Fibroblast of lung (primary cell): ENCODE data around the gene EPB41L5. TPM values are rescaled to one million over a fixed set of nuclear protein-coding genes. Genes with fewer than 3 reads are reported as not detected.
A peak's percentile ranks its signal among the peaks of the same experiment; 100 is the strongest.

Experiments used
- DNase-seq, 2 donors: peaks; one replicate each; pipeline versions ENCODE4 v3.0.0 to v3.0.0-alpha.2; 2010; ENCODE audit warnings: low read depth in 2 of 2
- H2AFZ ChIP-seq: 2 replicates; pipeline ENCODE4 v1.5.1; 2012; ENCODE audit warnings: low read length, control low read depth, inconsistent platforms
- H3K27ac ChIP-seq: 2 replicates; pipeline ENCODE4 v1.5.1; 2011; ENCODE audit warnings: low read length, control low read depth; ENCODE audit not compliant: insufficient read depth
- H3K27me3 ChIP-seq: 2 replicates; pipeline ENCODE4 v1.5.1; 2011; ENCODE audit warnings: mild to moderate bottlenecking, low read length; ENCODE audit not compliant: control insufficient read depth, insufficient read depth
- H3K36me3 ChIP-seq: 2 replicates; pipeline ENCODE4 v1.5.1; 2011; ENCODE audit warnings: low read length; ENCODE audit not compliant: control insufficient read depth, insufficient read depth
- H3K4me1 ChIP-seq: 2 replicates; pipeline ENCODE4 v1.5.1; 2011; ENCODE audit warnings: low read length; ENCODE audit not compliant: control insufficient read depth, insufficient read depth; ENCODE audit errors: extremely low read depth
- H3K4me2 ChIP-seq: 2 replicates; pipeline ENCODE4 v1.5.1; 2011; ENCODE audit warnings: low read length, control low read depth; ENCODE audit not compliant: insufficient read depth; ENCODE audit errors: extremely low read depth
- H3K4me3 ChIP-seq, 4 experiments: fragments of 200-600 bp in 1 of 4; sonication (generic) in 1 of 4; replicated peaks in 1 of 4; 2 replicates each; pipeline ENCODE4 v1.5.1; 2011 to 2016; ENCODE audit warnings: low read length in 4 of 4, low read depth in 3 of 4, mild to moderate bottlenecking in 3 of 4, control low read depth in 2 of 4, inconsistent platforms in 1 of 4, mixed read lengths in 1 of 4; ENCODE audit not compliant: insufficient read depth in 1 of 4; ENCODE audit errors: control extremely low read depth in 1 of 4
- H3K79me2 ChIP-seq: 2 replicates; pipeline ENCODE4 v1.5.1; 2012; ENCODE audit warnings: mild to moderate bottlenecking, low read length, inconsistent platforms; ENCODE audit not compliant: control insufficient read depth, insufficient read depth
- H3K9ac ChIP-seq: 2 replicates; pipeline ENCODE4 v1.5.1; 2011; ENCODE audit warnings: mild to moderate bottlenecking, low read length, control low read depth; ENCODE audit not compliant: insufficient read depth
- H3K9me3 ChIP-seq: 2 replicates; pipeline ENCODE4 v1.5.1; 2012; ENCODE audit warnings: low read depth, low read length; ENCODE audit not compliant: control insufficient read depth, insufficient read depth
- H4K20me1 ChIP-seq: 2 replicates; pipeline ENCODE4 v1.5.1; 2011; ENCODE audit warnings: low read length; ENCODE audit not compliant: control insufficient read depth, insufficient read depth; ENCODE audit errors: extremely low read depth
- EZH2 ChIP-seq: IDR thresholded peaks from 2 replicates; pipeline ENCODE4 v1.5.1; 2012; ENCODE audit warnings: low read length, control low read depth, mild to moderate bottlenecking; ENCODE audit errors: missing control alignments
- polyA plus RNA-seq, 2 donors: library from polyadenylated mRNA; depleted of rRNA in 1 of 2; stranded (reverse) in 1 of 2; unstranded in 1 of 2; fragments of >200 nt; gene quantifications; 2 replicates each; pipeline ENCODE4 v1.2.1, GENCODE V29; 2011 to 2012; ENCODE audit warnings: missing spikeins in 1 of 2
- total RNA-seq: library from RNA; depleted of rRNA; stranded (reverse); fragments of >200 nt; gene quantifications from 2 replicates; pipeline ENCODE4 v1.2.1, GENCODE V29; 2014
- TF ChIP-seq, protein P1 (sequence below), 2 donors: IDR thresholded peaks in 1 of 2; conservative IDR thresholded peaks in 1 of 2; 1 replicate in 1 of 2; 2 replicates in 1 of 2; pipeline ENCODE4 v1.5.1; 2011 to 2012; ENCODE audit warnings: low read length in 2 of 2, control low read depth in 1 of 2, inconsistent platforms in 1 of 2, low read depth in 1 of 2, mild to moderate bottlenecking in 1 of 2

Gene EPB41L5
- total and polyA plus RNA-seq, 2 donors (not counting 1 experiment from before 2014, with no cell fraction given): 10.6 to 16.2 TPM

DNA sequence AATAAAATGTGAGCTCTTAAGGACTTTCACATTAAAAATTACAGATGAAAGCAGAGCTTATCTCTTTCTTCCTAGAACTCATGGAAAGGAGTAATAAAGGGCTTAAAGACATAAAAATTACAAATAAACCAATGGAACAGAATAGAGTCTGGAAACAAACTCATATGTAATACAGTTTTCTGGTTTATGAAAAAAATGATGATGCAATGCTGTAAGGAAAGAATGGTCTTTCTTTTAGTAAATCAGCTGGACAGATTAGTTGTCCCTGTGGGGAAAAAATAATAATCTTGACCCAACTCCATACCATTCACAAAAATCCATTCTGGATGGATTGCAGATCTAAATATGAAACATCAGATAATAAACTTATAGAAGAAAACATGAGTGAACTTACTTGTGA is 156.1 kb downstream of the EPB41L5 start:
- Histone ChIP-seq H2AFZ (no peak overlapping the region), H3K4me3 (no peak overlapping the region), H3K9me3 (no peaks in the 10 kb centered on the region), H3K27me3 (no peaks in the 10 kb centered on the region), H3K4me1 (no peaks in the 10 kb centered on the region), H3K79me2 (no peaks in the 10 kb centered on the region), H3K36me3 (no peaks in the 10 kb centered on the region), H3K4me2 (no peak overlapping the region), H3K27ac (no peak overlapping the region), H4K20me1 (no peaks in the 10 kb centered on the region), H3K9ac (no peak overlapping the region)
- no peak for TF ChIP-seq EZH2
- TF ChIP-seq, protein P1, sequence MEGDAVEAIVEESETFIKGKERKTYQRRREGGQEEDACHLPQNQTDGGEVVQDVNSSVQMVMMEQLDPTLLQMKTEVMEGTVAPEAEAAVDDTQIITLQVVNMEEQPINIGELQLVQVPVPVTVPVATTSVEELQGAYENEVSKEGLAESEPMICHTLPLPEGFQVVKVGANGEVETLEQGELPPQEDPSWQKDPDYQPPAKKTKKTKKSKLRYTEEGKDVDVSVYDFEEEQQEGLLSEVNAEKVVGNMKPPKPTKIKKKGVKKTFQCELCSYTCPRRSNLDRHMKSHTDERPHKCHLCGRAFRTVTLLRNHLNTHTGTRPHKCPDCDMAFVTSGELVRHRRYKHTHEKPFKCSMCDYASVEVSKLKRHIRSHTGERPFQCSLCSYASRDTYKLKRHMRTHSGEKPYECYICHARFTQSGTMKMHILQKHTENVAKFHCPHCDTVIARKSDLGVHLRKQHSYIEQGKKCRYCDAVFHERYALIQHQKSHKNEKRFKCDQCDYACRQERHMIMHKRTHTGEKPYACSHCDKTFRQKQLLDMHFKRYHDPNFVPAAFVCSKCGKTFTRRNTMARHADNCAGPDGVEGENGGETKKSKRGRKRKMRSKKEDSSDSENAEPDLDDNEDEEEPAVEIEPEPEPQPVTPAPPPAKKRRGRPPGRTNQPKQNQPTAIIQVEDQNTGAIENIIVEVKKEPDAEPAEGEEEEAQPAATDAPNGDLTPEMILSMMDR (conservative IDR thresholded peaks at IDR 0.05 in 1 of 2, IDR thresholded peaks at IDR 0.05 in 1 of 2; ENCODE audit: low read depth in 1 of 2, low read length in 2 of 2): no peak
- DNase-seq: no peak

DNA sequence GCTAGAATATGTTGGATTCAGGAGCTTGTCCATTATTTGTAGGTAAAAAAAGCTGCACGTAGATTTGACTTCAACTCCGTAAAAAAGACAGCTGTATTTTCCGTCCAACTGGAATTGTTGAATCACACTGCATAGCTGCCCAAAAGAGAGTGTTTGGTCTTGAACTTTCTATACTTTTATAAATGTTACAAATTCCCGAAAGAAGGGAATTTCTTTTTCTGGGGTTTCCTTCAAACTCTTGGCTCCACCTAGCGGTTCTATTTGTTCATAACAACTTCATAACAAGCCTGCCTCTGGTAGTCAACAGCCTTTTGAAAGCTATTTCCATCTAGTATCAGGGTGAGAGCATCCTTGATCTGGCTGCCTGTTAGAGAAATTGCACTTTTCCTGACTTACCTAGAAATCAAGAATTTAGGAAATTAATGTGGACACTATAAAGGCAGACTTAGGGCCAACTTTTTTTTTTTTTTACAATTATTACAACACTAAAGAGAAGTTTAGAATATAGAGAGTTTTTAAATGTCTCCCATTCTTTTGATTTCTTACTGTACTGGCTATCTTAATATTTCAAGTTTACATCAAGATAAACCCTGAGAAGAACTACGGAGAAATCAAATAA is 162.2 kb downstream of the EPB41L5 start:
- Histone ChIP-seq H4K20me1 (no peaks in the 10 kb centered on the region), H3K4me3 (no peak overlapping the region), H3K27ac (no peak overlapping the region), H3K9ac (no peak overlapping the region), H3K79me2 (no peaks in the 10 kb centered on the region), H3K9me3 (no peaks in the 10 kb centered on the region), H3K36me3 (no peaks in the 10 kb centered on the region), H3K4me1 (no peaks in the 10 kb centered on the region), H3K27me3 (no peaks in the 10 kb centered on the region), H2AFZ (peak overlapping the region; percentile 59), H3K4me2 (peak overlapping the region; percentile 29)
- TF ChIP-seq EZH2: no peak
- TF ChIP-seq, protein P1 (conservative IDR thresholded peaks at IDR 0.05 in 1 of 2, IDR thresholded peaks at IDR 0.05 in 1 of 2; ENCODE audit: low read depth in 1 of 2, low read length in 2 of 2): peak; percentile 63 to 71
- peak; percentile 51 to 83 for DNase-seq

DNA sequence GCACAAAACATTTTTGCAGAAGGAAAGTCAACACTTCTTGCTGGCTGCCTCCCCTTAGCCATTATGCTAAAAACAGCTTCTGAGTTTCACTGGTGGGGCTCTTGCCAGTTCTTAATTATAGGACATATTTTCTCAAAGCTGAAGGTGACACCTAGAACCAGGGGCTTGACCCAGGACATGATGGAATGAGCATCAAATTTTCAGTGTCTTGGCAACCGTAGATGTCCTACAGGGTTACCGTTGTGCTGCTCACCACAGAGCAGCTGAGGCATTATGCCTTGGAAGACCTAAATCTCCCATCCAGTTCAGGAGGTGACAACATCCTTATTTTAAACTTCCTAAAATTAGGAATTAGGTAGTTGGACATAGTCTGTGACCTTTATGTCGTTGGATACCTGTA is 163.6 kb downstream of the EPB41L5 start:
- H3K36me3 ChIP-seq: no peaks in the 10 kb centered on the region
- DNase-seq: no peak
- no peak overlapping the region for H3K4me2 ChIP-seq
- H3K9me3 ChIP-seq: no peaks in the 10 kb centered on the region
- H3K9ac ChIP-seq: no peak overlapping the region
- no peaks in the 10 kb centered on the region for H4K20me1 ChIP-seq
- H3K27ac ChIP-seq: no peak overlapping the region
- no peaks in the 10 kb centered on the region for H3K4me1 ChIP-seq
- no peak overlapping the region for H2AFZ ChIP-seq
- no peaks in the 10 kb centered on the region for H3K79me2 ChIP-seq
- no peak overlapping the region for H3K4me3 ChIP-seq
- TF ChIP-seq, protein P1 (conservative IDR thresholded peaks at IDR 0.05 in 1 of 2, IDR thresholded peaks at IDR 0.05 in 1 of 2; ENCODE audit: low read depth in 1 of 2, low read length in 2 of 2): no peak
- TF ChIP-seq EZH2: no peak
- no peaks in the 10 kb centered on the region for H3K27me3 ChIP-seq
